GM18907 (cell line): ENCODE data around the gene S1PR4.
"Not testable (repeated sequence)": the region's sequence is repeated elsewhere in the genome, so short reads cannot be mapped to it uniquely, and the experiment has no call there.

Experiments used
- ATAC-seq: cut with Tn5 transposase; IDR thresholded peaks from one replicate; pipeline ENCODE4 v1.9.1; 2021; ENCODE audit warnings: mild to moderate bottlenecking, moderate library complexity; ENCODE audit not compliant: unreplicated experiment

The S1PR4 gene

GRCh38 chr19:3176715-3177501, 1.7 kb upstream of the S1PR4 start:
- no peak for ATAC-seq

GRCh38 chr19:3178973-3179738, 587 bp downstream of the S1PR4 start:
- no peak for ATAC-seq

GRCh38 chr19:3179739-3180293, 1.2 kb downstream of the S1PR4 start:
- ATAC-seq, result no peak

- ATAC-seq, result no peak
These were observed 5.4 kb downstream of the S1PR4 start for GRCh38 chr19:3183721-3184641.

- peak; percentile 29 for ATAC-seq
These were observed 6.4 kb downstream of the S1PR4 start for GRCh38 chr19:3184847-3185460.

GRCh38 chr19:3185461-3186159, 7.0 kb downstream of the S1PR4 start, which contains the start of gene NCLN:
Gene NCLN (plus strand): TSS chr19:3185930. CDS start chr19:3186031, 101 bp downstream.
- ATAC-seq, result peak; percentile 77

- peak; percentile 25 for ATAC-seq
These were observed 7.7 kb downstream of the S1PR4 start for GRCh38 chr19:3186160-3186688.

- no peak for ATAC-seq
These were observed 8.5 kb downstream of the S1PR4 start for GRCh38 chr19:3186891-3187661.

- ATAC-seq, result no peak
These were observed 9.3 kb downstream of the S1PR4 start for GRCh38 chr19:3187662-3188511.

GRCh38 chr19:3188627-3189596, 10.3 kb downstream of the S1PR4 start:
- no peak for ATAC-seq

- ATAC-seq, result no peak
These were observed 11.3 kb downstream of the S1PR4 start for GRCh38 chr19:3189702-3190469.

GRCh38 chr19:3190470-3190770, 11.9 kb downstream of the S1PR4 start:
- no peak for ATAC-seq

GRCh38 chr19:3190921-3191805, 12.6 kb downstream of the S1PR4 start:
- no peak for ATAC-seq

GRCh38 chr19:3191806-3192104, 13.2 kb downstream of the S1PR4 start:
- not testable (repeated sequence) for ATAC-seq

- no peak for ATAC-seq
These were observed 13.7 kb downstream of the S1PR4 start for GRCh38 chr19:3192228-3192635.
